NCI-H82 treated with DMSO at 0.1 percent for 48 hours (cell line): Measurements from ENCODE around the gene SNTG2.

ENCODE experiments used
- DNase-seq: peaks from one replicate; lab custom pipeline; 2025; ENCODE audit not compliant: unreplicated experiment; lab: John Stamatoyannopoulos, UW

Gene SNTG2

GRCh38 chr2:1265454-1265853 lies 314.8 kb downstream of the SNTG2 start:
- DNase-seq = no peak

DNA sequence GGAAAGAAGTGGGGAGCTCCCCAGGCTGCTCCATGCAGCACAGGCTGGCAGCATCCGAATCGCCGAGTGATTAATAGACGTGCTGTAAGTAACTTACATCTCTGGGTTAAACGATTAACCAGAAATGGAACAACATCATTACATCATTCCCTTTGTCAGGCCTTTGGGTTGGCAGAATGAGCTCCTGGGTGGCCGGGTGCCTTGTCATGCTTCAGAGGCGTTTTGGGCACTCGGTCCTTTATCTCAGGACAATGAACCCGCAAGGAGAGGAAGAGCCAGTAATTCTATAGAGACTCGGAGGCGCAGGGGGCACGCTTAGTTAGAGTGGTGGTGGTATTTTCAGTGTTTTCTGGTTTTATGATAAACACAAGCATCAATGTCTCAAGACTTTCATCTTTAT lies 315.7 kb downstream of the SNTG2 start:
- DNase-seq = no peak

DNA sequence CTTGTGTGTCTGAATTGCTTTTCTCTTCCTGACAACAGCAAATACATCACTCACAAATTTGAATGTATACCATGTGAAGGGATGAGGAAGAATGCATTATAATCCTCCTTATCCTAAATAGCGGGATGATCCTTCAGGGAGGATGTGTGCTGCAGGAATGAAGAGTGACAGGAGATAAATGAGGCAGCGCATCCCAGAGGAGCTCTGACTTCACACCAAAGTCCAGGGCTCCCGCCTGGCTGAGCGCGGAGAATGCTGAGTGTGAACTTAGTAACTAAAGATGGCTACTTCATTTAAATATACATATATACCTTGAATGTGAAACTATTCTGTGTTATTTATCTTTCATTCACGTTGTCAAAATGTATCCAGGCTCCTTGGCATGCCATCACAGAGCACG lies 317.4 kb downstream of the SNTG2 start:
- no peak for DNase-seq

GRCh38 chr2:1269812-1270211 lies 319.2 kb downstream of the SNTG2 start:
- no peak for DNase-seq

- no peak for DNase-seq
Observed at GRCh38 chr2:1272835-1273234, 322.2 kb downstream of the SNTG2 start.

DNA sequence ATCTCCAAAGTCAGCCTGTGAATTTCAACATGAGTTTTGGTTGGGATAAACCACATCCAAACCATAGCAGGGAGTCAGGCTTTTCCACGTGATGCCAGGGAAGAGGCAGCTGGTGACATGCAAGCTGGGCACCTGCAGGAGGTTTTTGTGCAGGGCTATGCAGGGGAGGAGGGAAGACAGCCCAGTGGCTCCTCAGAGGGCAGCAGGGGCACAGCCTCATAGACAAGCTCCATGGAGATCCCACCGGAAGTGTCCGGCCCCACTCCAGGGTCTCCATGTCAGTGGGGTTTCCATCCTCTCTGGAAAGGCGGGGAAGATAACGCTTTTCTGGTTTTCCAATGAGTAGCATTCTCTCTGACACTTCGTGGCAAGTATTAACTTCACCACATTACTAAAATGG lies 327.0 kb downstream of the SNTG2 start:
- no peak for DNase-seq

DNA sequence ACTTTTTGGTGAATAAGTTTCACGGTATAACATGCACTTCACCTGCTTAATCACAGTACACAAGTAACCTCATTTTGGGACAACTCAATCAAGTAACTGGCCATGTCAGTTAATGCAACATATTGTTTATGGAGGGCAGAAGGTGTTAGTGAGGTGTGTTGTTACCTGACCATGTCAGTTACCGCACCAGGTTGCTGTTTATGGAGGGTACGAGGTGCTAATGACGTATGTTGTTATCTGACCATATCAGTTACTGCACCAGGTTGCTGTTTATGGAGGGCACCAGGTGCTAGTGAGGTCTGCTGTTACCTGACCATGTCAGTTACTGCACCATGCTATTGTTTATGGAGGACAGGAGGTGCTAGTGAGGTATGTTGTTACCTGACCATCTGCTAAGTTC lies 327.5 kb downstream of the SNTG2 start:
- no peak for DNase-seq

GRCh38 chr2:1278861-1279260 lies 328.2 kb downstream of the SNTG2 start:
- no peak for DNase-seq

DNA sequence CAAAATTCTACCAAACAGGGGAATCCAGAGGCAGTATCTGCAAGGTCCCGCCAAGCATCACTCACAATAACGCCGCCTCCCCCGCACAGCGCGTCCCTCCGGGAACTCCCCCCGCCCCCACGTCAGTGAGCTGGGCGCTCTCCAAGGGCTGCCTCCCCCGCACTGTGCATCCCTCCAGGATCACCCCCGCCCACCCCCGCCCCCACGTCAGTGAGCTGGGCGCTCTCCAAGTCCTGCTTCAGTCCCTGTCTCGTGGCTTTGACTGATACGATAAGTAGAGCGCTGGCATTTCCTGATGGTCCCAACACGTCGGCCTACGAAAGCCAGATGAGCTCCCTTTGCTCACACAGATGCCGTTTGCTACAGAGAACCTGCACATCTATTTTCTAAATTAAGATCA lies 331.9 kb downstream of the SNTG2 start:
- no peak for DNase-seq

- DNase-seq = no peak
Observed at GRCh38 chr2:1283020-1283801, 332.6 kb downstream of the SNTG2 start.

GRCh38 chr2:1283871-1284270 lies 333.2 kb downstream of the SNTG2 start:
- DNase-seq = no peak

DNA sequence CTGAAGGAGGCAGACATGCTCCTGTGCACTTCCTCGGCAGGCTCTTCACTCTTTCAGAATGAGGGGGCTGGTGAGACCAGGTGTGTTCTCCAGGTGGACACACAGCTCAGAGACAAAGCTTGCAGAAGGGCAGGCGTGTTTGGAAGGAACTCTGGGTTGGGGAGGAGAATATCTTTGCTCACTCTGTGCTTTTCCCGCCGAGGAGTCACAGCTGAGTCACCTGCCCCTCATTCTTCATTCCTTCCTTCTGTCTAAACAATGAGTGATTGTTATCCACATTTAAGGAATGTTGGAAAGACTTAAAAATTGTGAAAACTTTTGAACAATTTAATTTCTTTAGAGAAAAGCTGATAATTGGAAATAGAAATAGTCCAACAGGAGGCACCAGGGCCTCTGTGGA lies 336.3 kb downstream of the SNTG2 start:
- no peak for DNase-seq

GRCh38 chr2:1287427-1287826 lies 336.8 kb downstream of the SNTG2 start:
- DNase-seq = no peak

DNA sequence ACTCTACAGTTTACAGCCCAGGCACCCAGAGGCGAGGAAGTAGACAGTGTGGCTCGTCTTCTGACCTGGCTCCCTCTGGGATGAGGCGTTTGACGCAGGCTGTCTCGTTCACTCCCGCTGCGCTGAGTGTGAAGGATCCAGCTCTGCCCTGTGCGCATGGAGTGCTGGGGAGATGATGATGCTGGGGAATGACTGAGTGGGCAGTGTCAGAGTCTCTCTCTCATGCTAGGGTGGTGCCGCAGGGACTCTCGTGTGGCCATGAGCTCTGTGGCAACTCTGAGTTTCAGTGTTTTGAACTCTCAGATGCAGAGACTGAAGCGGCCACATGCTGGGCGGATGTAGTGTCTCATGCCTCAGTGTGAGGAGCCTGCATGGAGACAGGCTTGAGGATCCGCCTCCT lies 344.3 kb downstream of the SNTG2 start:
- no peak for DNase-seq

DNA sequence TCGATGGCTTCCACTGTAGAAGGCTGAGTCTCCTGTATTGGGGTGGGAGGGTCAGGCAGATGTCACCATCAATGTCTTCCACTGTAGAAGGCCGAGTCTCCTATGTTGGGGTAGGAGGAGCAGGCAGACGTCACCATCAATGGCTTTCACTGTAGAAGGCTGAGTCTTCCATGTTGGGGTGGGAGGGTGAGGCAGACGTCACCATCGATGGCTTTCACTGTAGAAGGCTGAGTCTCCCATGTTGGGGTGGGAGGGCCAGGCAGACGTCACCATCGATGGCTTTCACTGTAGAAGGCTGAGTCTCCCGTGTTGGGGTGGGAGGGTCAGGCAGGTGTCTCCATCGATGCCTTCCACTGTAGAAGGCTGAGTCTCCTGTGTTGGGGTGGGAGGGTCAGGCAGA lies 345.1 kb downstream of the SNTG2 start:
- DNase-seq = no peak

DNA sequence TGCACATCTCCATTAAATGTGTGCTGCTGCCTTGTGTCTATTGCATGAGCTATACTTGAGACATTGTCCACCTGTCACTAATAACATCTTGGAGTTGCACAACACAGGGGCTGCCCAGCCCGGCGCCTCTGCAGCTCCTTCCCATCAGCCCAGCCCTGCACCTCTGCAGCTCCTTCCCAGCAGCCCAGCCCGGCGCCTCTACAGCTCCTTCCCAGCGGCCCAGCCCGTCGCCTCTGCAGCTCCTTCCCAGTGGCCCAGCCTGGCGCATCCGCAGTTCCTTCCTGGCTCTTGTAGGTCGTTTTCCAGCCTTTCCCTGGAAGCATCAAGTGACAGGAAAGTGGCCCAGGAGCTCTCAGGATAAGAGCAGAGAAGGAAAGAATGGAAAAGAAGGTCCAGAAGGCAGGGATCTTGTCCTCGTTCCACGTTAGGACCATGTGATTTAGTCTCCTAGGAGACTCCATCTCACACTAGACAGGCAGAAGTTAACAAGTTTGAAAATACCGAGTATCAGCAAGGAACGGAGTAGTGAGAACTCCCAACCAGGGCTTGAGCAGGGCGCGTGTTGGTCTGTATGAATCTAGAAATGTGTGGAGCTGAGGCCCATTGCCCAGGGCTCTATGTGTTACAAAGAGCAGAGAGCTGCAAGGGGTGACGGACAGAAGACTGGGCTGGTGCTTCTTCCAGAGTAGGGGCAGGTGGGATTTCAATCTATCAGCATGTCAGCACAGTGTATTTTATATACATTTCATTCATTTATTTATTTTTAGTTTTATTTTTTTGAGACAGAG lies 346.9 kb downstream of the SNTG2 start:
- no peak for DNase-seq

DNA sequence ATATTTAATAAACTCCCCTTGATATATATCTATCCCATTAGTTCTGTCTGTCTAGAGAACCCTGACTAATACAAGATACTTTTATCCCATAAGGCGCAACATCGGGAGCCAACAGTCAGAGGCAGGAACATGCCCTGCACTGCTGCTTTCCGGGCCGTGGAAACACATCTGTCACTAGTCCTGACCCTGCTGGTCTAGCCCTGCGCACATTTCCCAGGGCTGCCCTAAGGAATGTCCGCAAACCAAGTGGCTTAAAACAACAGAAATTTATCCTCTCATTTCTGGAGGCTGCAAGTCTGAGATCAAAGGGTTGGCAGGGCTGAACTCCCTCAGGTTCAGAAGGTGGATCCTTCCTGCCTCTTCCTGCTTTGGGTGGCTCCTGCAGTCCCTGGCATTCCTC lies 348.4 kb downstream of the SNTG2 start:
- DNase-seq = no peak

DNA sequence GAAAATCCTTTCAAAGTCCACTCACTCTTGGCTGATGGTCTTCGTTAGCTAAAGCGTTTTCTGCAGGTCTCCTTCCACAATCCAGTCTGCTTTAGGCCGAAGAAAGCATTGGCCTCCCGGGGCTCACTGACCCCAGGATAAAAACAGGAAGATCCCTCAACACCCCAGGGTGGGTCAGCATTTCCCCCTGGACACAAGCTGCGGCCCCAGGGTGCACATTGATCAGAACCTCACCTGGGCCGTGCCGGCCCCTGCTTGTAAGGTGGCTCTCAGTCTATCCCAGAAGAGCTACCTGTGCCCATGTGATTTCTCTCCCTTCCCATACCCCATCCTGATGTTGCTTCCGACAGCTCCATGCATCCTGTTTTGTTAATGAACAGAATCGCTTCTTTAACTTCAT lies 349.6 kb downstream of the SNTG2 start:
- no peak for DNase-seq

DNA sequence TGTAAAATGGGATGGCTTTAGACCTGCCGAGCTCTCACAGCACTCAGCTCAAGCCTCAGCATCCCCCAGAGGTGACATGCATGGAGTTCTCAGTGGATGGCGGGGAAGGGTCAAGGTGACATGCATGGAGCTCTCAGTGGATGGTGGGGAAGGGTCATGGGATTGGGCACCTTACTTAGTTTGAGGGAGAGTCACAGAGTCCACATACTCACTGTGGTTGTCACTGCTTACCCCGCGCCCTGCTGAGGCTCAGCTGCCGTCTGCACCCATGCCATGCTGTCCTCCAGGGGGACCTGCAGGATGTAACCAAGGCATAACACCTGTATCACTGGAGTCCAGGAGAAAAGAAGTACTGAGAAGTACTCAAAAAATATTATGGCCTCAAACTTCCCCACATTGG lies 350.4 kb downstream of the SNTG2 start:
- DNase-seq = no peak

DNA sequence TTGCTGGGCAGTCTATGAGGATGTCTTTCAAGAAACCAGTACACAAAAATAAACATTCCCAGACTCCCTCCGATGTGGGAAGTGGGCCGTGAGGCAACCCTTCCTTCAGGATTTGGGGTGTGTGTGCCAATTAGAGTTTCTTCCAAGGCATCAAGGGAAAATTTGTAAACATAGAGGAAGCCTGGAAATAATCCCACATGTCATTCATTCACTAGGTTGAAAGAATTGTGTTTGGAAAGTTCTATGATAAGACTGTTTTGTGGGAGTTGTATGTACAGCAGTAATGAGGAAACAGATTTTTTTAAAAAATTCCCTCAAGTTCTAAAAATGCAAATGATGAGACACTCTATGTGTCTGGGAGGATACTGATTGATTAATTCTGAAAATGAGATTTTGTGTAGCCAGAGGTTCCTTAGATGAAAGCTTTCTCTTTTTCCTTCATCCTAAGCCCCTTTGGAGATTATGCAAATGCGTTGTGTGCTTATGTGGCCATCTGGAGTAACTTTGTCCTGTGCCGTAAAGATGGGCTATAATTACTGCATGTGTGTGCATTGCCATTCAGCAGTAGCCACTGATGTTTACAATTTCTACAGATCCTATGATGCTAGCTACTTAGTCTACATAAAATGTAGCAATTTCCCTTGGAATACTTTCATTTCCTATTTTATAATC lies 354.8 kb downstream of the SNTG2 start:
- DNase-seq = peak; percentile 94

DNA sequence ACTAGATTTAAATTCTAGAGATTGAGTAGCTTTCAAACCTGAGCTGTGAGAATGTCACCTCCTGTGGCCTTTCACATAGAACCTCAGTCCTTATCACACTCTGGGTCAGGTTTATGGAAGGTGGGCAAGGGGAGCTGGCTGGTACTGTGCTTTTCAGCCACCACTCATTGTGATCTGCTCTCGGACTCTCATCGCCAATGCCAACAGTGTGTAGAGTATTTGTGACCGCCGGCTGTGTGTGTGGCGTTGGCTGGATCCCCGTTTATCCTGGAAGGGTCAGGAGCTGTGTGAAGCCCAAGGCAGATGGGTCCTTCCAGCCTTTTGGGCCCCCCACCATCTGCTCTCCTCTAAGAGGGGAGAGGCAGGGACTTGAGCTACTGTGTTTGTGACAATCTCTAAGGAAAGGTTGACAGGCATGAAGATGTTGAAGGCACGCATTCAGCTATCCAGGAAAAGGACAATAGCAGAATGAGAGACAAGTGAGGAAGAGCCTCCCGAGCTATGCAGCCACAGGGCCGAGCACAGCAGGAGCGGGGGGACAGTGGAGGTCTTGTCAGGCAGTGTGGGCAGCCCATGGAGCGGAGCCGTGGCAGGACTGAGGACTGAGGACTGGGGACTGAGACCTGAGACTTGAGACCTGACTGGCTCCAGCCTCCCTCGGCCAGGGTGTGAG lies 355.5 kb downstream of the SNTG2 start:
- peak; percentile 75 for DNase-seq
